HG03095 (cell line): ENCODE results near the gene PEX11A.
"Not testable (repeated sequence)": the region's sequence is repeated elsewhere in the genome, so short reads cannot be mapped to it uniquely, and the experiment has no call there.

Experiments used
- ATAC-seq: cut with Tn5 transposase; IDR thresholded peaks from one replicate; pipeline ENCODE4 v1.9.1; 2021; ENCODE audit warnings: moderate library complexity; ENCODE audit not compliant: unreplicated experiment

Gene PEX11A, protein sequence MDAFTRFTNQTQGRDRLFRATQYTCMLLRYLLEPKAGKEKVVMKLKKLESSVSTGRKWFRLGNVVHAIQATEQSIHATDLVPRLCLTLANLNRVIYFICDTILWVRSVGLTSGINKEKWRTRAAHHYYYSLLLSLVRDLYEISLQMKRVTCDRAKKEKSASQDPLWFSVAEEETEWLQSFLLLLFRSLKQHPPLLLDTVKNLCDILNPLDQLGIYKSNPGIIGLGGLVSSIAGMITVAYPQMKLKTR

DNA sequence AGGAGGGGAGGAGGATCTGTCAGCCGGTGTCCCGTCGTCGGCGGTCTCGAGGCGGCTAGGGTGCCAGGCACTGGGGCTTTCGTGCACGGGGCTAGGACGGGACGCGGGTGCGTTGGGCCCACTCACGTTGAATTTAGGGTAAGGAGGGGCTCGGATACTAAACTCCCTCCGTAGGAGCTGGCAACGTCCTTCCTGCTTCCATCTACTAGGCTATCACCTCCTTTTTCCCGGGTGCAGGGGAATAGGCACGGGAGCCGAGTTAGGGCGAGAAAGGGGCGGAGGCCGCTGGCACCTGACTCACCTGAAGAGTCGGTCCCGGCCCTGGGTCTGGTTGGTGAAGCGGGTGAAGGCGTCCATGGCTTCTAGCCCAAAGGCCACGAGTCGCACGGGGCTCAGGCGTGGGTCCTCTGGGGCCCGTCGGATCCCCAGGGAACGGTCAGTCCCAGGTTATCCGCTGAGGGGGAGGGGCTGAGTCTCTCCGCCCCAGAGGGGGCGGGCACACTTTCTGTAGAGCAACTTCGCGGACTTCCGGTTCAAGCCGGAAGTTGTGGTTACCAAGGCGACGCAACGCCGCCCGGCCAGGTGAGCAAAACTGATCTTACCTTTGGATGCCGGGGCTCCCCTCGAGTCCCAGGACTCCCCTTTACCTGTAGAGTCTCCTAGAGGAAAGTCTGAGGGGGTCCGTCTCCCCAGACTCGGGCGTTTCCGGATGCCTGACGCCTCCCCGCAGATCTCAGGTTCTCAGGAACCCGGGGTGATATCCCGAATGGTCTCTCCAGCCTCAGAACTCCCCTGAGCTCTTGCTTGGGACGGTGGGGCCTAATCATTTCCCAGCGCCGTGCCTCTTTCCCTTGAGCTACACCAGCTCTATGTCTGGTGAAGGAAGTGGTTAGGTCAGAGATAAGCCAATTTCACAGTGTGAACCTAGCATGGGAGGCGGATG lies at the start of gene PEX11A, which contains the start of gene WDR93:
Gene PEX11A (minus strand): TSS at position 479 of the 943 bp plus-strand sequence. CDS start 122 bp downstream, at position 357.
Gene WDR93 (plus strand): TSS at position 536 of the 943 bp plus-strand sequence. CDS start 10,936 bp downstream, outside the sequence.
- peak; percentile 86 for ATAC-seq

DNA sequence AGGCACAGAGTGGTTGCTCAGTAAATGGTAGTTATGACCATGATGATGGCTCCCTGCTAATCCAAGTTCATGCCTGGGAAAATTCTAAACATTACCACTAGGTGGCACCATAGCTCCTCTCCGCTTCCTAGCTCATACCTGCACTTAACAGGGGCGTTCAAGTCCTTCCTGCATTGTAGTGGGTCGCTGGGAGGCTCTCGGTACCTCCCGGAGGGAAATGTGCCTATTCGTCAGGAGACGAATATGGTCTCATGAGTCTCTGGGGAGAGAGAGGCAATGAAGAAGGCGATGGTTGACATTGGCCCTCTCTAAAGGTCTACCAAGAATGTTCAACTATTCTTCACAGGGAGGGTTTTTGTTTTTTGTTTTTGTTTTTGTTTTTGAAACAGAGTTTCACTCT lies 49.6 kb upstream of the PEX11A start:
- no peak for ATAC-seq

DNA sequence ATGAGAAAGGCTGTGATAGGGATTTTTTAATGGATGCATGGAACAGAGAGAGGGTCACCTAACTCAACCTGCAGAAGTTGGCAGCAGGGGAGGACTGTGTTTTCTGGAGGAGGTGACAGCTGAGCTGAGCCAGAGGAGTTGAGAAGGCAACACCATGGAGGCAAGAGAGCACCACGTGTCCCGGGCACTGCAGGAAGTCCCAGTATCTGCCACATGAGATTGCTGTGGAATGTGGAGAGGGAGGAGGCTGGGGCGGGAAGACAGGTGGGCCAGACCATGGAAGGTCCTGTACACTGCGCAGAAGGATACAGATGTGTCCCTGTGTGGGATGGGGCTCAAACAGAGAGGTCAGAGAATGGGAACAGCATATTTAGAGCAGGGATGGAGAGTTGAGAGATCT lies 45.2 kb upstream of the PEX11A start:
- ATAC-seq: no peak

DNA sequence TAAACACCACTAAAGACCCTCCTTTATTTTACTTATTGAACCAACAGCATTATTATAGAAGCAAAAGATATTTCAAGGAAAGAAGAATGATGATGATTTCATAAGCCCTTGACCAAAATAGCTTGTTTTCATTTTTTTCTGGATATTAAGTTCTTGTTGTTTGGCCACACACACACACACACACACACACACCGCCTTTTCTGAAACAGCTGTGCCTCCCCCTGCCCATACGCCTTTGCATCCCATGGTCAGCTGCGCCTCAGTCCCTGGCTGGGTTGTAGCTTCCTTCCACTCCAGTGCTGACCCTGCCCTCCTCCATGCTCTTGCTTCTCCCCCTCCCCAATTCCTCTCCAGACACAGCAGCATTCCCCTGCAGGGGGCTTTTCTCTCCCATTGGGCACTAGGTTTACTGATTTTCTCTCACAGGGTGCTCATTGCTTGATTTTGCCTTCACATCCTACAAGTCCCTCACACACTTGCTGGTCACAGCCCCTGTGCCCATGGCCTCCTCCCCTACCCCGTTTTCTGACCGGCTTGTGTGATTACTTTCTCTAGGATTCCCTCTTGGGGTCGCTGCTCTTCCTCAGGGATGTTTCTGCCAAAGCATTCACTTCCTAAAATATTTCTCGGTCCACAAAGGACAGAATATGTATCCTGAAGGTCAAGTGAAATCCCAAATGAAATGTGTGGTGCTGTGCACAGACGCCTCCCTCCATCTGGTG lies 42.1 kb upstream of the PEX11A start:
- no peak for ATAC-seq

DNA sequence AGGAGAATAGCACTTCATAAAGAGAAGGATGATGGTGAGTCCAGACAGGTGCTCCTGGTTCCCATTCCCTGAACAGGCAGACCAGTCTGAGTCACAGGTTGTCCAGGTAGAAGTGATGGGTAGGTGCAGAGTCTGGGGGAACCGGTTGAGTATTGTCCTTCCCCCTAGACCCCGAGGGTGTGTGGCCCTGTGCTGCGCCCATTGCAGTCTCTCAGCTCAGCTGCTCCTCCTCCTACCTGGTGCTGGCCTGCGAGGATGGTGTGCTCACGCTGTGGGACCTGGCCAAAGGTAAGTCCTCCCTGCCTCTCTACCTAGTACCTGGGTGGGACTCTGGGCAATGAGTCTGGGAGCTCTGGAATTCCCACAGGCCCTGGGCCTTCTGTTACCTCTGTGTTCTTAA lies 40.7 kb upstream of the PEX11A start:
- no peak for ATAC-seq

DNA sequence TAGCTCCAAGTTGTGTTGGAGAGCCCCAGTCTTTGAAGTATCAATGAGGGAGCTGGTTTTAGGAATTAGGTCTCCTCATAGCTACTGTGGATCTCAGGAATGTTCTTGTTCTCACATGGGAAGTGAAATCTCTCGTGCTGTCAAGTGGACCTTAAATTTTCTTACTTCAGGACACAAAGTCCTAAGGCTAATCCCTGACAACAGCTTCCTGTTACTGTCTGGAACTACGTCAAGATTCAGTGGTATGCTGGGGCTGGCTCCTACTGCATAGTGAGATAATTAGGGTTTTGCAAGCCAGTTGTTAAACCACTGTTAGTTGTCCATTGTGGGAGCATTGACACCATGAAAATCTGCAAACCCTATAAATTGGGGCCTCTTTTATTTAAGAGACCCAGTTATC lies 37.7 kb upstream of the PEX11A start:
- no peak for ATAC-seq

DNA sequence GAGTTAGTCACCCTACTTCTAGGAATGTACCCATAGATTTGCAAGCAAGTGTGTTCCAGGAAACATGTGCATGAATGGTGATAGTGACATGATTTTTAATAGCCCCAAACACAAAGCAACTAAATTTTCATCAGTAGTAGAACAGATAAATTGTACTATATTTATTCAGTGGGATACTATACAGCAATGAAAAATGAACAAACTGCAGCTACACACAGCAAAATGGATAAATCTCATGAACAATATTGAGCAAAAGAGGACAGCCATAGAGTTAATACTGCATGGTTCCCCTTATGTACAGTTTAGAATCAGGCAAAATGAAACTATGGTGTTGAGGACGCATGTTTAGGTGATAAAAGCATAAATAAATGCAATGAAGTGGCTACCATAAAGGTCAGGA lies 34.5 kb upstream of the PEX11A start:
- ATAC-seq: no peak

DNA sequence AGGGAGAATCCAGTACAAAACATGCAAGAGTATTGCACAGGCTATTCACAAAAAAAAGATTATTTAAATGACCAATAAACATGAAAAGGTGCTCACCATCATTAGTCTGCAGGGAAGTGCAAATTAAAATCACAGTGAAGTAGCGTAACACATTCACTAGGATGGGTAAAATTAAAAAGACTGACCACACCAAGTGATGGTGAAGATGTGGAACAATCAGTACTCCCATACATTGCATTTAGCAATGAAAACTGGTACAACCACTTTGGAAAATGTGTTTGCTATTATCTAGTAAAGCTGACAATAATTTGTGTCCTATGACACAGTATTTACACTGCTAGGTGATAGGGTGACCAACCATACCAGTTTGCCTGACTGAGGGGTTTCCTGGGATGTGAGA lies 34.1 kb upstream of the PEX11A start:
- no peak for ATAC-seq

DNA sequence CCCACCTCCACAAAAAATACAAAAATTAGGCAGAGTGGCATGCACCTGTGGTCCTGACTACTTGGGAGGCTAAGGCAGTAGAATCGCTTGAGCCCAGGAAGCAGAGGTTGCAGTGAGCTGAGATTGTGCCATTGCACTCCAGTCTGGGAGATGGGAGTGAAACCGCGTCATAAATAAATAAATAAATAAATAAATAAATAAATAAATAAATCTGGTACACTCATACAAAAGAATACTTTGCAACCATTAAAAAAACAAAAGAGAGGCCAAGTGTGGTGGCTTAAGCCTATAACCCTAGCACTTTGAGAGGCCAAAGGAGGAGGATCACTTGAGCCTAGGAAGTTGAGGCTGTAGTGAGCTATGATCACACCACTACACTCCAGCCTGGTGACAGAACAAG lies 32.5 kb upstream of the PEX11A start:
- ATAC-seq: no peak

DNA sequence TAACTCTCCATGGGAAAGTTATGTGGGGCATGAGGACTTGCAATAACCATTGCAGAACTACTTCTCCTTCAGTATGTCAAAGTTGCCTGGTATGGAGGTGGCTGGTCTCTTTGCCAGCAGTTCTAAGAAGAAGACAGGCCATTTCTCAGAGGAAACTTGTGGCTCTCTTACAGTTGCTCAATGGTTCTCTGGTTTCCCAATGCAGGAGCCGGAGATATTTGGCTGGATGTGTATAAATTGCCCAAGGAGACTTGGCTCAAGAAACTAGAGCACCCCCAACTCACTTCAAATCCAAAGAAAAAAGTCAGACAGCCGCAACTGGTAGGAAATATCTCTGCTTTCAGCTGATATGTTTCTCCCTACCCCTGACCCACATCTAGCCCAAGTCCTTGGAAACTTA lies 24.2 kb upstream of the PEX11A start:
- ATAC-seq: no peak

DNA sequence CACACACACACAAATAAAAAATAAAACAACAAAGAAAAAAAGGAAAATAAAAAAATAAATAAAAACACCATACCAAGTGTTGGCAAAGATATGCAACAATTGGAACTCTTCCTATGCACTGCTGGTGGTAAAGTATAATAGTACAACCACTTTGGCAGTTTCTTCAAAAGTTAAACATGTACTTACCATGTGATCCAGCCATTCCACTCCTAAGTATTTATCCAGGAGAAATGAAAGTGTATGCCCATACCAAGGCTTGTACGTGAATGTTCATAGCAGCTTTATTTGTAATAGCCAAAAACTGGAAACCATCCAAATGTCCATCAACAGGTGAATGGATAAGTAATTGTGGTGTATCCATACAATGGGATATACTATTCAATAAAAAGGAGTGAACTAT lies 17.0 kb upstream of the PEX11A start:
- ATAC-seq: no peak

DNA sequence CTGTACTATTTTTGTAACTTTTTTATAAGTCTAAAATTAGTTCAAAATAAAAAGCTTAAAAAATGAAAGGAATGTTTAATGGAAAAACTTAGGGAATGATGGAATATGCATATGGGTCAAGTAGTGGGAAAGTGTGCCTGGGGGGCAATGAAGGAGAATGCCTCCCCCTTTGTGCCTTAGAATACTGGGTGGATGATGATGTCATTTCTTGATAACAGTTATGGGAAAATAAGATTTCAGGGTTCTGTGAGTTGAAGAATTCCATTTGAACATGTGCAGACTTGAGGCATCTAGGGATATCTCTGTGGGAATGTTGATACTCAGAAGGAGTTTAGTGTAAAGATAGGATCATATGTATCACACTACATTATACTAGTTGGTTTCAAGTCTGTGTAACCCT lies 13.9 kb upstream of the PEX11A start:
- ATAC-seq: no peak

DNA sequence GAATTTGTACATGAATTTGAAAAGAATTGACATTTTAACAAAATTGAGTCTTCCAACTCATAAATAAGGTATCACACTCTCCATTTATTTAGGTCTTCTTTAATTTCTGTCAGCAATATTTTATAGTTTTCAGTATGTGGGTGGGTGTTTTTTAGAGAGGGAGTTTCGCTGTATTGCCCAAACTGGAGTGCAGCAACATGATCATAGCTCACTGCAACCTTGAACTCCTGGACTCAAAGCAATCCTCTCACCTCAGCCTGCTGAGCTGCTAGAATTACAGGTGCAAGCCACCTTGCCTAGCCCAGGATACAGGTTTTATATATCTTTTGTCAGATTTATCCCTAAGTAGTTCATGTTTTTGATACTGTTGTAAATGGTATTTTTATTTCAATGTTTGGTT lies 4.6 kb upstream of the PEX11A start:
- ATAC-seq: no peak

DNA sequence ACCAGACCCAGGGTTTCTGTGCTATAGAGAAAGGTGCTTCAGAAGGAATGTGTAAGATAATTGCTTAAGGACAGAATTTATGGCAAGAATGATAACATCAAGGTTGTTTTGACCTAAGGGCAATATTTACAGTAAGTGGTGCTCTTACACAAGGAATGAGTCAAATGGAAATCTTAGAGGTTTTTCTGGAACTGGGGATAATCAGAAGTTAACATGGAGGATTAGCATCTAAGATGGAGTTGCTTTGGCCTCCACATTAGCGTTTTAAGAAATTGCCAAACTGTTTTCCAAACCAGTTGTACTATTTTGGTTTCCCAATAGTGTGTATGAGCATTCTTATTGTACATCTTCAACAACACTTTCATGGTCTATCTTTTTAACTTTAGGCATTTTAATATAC lies 3.1 kb upstream of the PEX11A start:
- no peak for ATAC-seq

DNA sequence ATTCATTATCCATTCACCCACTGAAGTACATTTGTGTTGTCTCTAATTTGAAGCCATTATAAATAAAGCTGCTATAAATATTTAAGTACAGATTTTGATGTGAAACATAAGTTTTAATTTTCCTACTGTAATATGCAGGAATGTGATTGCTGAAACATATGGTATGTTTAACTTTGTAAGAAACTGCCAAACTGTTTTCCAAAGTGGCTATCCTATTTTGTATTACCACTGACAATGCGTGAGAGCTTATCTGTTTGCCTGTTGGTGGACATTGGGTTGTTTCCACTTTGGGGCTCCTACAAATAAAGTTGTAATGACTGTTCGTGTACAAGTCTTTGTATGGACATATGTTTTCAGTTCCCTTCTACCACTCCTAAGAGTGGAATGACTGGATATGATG lies 2.5 kb upstream of the PEX11A start:
- ATAC-seq: no peak

DNA sequence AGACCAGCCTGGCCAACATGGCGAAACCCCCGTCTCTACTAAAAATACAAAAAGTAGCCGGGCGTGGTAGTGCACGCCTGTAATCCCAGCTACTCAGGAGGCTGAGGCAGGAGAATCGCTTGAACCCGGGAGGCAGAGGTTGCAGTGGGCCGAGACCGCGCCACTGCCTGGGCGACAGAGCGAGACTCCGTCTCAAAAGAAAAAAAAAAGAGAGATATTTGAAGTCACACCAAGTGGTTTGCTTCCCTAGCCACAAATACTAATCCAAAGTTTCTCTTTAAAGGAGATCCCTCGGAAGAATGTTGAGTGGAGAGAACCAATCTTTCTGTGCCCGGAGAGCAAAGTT lies 651 bp downstream of the PEX11A start:
- ATAC-seq: not testable (repeated sequence)

DNA sequence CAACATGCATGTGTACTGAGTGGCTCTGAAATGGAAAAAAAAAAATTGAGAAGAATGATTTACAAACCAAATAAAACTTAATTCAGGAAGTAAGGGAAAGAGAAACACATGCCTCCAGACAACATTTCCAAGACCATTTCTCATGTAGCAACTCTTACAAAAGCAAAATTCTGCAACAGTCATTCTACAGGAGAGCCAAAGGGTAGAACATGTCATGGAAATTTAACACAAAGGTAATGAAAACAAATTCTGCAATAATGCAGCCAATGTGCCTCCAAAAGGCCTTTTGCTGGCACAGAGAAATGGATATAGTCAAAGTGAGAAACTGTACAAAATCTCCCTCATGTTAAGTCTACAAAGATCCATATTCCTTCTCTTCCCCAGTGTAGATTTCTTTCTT lies 4.0 kb downstream of the PEX11A start:
- no peak for ATAC-seq

DNA sequence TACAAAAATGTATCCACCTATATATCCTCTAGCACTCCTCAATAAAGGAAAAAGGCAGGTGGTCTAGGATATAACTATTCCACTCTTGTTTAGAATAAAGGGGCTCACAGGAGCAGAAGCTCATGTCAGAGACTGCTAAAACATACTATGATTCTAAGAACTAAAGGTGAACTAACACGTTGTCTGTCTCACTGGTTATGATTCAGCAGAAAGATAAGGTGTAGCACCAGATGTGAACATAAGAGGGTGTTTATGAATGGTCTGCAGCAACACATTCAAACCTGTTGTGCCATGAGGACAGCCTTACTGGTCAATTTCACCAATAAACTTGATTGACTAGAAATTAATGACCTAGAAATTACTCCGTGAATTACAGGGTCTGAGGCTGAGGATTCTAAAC lies 4.6 kb downstream of the PEX11A start:
- ATAC-seq: no peak

DNA sequence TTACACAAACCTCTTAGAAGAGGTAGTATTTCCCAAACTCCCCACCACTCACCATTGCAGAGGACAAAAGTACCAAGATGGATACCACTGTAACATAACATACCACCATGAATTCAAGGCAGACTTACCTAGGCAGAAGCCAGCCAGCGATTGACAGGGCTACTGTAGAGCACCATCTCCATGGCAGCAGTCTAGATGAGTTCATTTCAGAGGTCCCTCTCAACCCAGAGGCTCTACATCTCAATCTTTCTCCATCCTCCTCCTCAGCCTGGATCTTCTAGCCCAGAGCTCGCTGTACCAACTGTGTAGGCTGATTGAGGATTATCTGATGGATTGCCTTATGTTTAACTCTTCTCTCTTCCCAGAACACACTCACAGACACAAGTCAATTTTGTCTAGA lies 9.4 kb downstream of the PEX11A start:
- no peak for ATAC-seq

DNA sequence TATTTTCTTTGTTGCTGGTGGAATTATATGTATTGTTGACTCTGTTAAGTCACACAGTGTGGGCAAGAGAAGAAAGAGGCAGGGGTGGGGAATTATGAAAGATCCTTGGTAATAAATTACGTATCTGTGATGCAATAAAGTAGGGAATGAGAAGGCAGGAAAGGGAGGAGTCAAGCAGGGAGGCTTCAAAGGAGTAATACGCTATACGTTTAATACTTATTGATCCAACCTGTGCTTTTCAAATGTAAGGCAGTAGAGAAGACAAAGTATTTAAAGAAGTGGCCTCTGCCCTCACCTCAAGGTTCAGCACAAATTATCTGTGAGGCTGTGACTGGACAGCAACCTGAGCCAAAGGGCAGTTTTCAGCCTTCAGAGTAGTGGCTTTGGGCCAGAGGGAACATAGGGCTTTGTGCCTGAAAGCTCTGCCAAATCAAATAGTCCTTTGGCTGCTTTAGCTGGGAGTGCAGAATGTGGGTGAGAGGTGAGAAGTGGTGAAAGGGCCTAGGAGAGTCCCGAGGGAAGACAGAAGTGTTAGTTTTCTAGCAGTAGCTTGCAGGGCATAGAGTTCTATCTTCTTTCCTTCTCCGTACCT lies 10.2 kb downstream of the PEX11A start:
- no peak for ATAC-seq

DNA sequence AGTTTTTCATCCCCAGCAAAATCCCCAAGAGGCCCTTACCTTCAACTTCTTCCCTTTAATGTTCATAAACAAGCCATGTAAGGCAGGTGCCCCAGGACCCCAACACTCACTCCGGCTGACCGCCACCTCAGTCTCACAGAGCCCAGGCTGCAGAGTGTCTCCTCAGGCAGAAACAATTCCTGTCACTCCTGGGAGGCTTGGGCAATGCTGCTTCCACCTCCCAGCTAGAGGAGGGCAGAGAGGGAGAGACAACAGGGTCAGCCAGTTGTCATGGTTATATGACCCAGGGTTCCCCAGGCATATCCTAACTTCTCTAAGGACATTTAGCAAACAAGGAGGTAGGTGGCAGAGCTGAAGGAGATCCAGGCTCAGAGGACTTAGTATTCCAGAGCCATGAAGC lies 11.3 kb downstream of the PEX11A start, which contains the start of gene PLIN1:
Gene PLIN1 (minus strand): TSS at position 156 of the 400 bp plus-strand sequence. CDS start 1,878 bp downstream, outside the sequence.
- no peak for ATAC-seq
